Activated effector memory CD4-positive, alpha-beta T cell treated with Interleukin-2 at 50 U/mL for 16 hours (primary cell): ENCODE measurements around the gene ACTR6.
"Not testable (repeated sequence)": the region's sequence is repeated elsewhere in the genome, so short reads cannot be mapped to it uniquely, and the experiment has no call there.

Experiments
- DNase-seq: peaks from one replicate; pipeline ENCODE4 v3.0.0-alpha.2; 2020

ACTR6 gene

DNA sequence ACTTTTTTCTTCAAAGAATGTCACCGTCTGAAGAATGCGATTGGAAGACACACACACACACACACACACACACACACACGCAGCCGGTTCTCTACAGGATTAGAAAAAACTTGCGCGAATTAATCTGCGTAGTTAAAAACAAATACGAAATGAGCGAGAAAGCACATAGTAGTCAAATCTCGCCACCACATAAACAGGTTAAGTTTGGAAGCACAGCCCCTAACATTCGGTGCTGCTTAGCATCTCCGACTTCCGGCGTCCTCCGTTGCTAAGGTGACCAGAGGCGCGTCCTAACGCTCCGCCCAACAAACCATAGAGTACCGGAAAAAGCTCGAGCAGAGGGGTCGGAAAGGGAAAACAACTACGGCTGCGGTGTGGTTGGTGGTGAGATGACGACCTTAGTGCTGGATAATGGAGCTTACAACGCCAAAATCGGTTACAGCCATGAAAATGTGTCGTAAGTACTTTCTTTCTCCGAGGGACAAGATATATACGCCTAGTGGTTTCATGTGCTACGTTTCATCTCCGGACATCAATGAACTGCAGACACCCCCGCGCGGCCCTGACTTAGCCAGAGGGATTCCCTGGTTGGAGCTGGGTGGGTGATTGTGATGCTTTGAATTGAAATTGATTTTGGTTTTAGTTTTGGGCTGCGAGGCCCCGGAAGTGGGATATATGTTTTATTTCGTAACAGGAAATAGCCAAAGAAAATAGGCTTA is at the start of gene ACTR6:
Gene ACTR6, plus strand, starts transcription at position 353 of the 719 bp plus-strand sequence. Its CDS starts 37 bp downstream, at position 390.
- peak; percentile 97 for DNase-seq

DNA sequence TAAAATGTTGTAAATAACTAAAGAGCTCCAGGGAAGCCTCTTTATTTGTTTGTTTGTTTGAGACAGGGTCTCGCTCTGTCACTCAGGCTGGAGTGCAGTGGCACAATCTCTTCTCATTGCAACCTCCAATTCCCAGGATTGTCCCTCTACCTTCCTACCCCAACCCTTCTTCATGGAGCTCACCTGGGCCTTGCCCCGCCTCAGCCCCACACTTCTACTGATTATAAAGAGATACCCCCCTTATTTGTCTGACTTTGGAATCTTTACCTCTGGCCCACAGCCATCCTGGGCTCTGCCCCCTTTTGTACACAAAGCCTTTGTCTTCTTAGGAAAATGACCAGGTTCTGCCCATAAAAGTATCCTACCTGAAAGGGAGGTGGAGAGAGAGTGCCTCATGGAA is 48.8 kb upstream of the ACTR6 start:
- DNase-seq, result no peak

DNA sequence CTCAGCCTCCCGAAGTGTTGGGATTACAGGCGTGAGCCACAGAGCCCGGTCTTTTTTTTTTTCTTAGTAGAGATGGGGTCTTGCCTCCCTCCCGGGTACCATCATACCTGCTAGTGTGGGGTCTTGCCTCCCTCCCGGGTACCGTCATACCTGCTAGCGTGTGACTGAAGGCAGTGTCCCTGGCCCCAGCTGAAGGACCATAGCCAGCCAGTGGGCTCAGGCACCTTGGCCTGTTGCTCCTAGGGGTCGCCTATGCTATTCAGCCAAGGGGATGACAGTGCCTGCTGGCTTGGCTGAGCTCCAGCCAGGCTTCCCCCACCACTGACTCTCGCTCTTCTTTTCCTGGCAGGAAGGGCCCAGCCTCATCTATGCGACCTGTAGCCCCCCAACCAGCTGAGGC is 47.5 kb upstream of the ACTR6 start:
- DNase-seq, result no peak

DNA sequence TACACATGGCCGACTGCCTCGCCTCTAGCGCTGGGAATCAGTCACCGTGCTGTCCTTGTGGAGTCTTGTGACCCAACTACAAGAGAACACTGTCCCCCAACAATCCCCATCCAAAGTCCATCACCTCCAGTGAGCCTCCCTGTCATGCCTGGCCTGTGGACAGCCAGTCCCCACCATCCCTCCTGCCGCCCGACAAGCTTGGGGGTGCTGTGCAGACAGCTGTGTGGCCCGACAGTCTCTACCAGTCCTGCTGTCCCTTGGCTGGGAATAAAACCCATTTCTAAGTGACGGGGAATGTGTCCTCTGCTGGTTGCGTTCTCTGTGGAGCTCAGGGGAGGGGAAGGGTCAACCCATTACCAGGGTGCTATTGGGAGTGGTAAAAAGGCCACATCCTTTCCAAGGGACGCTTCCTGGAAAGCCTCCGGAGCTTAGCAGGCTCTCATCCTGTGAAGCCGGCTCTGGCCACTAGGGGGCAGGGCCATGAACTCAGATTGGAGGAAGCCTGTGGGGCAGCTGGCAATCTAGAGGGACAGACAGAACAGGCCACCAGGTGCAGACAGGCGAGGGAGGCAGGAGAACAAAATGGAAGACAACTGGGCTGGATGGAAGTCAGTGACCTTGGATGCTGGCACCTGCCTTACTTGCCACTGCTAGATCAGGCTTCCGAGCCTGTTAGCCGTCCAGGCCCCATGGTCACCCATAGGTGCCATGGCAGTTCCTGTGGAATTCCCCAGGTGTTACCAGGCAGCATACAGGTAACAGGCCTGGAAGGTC is 46.0 kb upstream of the ACTR6 start:
- peak; percentile 51 for DNase-seq

DNA sequence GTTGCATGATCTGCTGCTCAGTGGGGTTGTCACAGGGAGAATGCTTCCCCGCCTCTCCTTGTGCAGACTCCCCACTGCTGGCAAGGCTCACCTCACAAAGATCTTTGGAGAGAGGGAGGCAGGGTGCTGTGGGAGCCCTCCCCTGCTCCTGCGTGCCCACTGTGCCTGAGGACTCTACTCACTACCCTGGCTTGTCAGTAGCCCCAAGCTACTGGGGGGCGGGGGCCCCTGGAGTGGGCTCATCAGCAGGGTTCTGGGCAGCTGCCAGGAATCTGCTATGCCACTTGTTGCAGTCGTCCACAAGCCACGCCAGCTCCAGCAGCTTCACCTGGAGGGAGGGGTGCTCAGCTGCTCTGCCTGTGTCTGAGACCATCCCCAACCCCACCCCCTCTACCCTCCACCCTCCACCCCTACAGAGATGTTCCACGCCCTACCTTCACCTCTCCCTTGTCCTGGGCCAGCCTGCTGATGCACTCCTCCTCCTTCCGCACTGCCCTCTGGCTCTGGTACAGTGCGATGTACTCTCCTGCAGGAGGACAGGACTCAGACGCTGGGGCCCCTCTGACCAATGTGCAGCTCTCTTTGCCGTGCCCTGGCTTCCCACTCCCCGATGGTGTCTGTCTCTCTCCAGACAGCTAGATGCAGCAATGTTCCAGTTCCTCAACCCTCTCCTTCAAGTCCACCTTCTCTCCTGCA is 43.7 kb upstream of the ACTR6 start:
- no peak for DNase-seq

DNA sequence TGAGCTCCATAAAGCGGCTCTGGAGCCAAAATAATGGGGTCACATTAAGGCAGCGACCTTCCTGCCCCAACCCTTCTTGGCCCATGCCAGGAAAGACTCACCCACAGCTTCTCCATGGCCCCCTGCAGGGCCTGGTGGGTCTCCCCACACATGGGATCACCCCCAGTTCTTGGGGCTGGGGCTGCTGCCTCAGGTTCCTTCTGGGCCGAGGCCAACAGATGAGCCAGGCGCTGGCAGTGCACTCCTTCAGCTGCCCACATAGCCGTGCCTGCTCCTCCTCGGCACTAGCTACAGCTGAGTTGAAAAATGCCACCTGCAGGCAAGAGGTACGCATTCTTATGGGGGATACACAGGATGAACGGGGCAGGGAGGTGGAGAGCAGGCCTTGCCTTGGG is 43.2 kb upstream of the ACTR6 start:
- DNase-seq, result no peak

DNA sequence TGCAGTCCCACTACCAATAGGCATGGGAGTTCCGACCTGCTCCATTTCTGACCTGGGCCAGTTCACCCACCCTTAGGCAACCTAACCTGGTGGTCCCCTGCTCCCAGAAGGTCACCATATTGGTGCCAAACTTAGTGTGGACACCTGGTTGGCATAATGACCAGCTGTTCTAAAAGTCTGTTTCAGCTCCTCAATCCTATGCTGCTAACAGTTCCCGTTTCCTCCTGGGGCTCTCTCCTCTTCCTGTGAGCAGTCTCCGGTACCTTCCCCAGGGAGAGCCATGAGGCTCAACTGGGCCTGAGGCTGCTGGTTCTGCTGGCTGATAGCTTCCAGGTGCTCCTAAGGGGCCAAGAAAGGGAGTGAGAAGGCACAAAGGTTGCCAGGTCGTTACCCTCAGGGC is 42.1 kb upstream of the ACTR6 start:
- DNase-seq, result no peak

DNA sequence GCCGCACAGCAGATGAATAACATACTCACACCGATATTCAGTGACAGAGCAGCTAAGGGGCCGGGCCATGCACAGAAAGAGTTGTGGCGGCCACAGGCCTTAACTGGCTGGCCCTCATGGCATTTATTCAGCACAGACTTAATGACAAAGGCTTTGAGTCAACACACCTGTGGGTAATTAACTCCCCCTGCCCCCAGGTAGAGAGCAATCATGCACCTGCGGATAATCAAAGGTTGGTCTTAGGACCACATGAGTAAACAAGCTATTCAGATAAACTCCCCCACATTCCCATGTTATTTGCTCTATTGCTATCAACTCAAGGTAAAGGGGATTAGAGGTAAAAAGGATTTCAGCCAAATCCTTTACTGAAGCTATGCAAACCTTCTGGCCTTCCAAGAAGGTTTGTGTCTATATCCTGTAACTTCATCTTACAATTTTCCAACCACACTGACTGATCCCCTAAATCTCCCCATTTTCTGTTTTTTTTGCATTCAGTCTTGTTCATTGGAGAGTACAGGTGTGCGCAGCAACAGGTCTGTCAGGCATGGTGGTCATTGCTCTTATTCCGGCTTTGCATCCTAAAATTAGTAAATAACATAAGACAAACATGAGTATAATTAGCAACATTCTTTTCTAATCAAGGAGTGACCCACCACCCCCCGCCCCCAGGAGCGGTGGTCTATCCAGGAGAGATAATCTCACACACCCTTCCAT is 41.1 kb upstream of the ACTR6 start:
- DNase-seq, result no peak

DNA sequence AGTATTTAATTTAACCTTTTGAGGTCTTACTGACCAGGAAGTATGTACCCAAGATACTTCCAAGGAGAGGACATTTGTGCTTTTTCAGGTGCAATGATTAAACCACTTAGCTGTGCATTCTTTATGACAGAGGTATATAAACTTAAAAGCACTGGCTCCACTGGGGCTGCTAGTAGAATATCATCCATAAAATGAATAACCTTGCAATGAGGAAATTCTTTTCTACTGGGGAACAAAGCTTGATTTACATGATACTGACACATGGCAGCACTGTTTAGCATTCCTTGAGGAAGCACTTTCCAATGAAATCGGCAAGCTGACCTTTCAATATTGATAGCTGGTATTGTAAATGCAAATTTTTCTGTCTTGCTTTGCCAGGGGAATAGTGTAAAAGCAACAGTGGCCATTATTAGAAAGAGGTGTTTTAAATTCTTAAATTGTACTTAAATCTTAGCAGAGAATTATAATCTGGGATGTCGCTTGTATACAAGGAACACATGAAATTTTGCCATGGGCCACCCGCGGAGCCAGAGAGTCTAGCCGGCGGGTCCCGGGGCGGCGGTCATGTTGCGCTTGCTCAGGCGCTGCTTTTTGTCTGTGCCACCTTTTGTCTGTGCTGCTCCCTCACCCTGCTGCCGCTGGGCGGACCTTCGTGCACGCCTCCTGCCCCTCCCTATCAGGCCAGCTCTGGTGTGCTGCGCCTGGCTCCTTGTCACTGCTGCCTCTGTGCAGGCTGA is 37.0 kb upstream of the ACTR6 start:
- DNase-seq, result peak; percentile 61

DNA sequence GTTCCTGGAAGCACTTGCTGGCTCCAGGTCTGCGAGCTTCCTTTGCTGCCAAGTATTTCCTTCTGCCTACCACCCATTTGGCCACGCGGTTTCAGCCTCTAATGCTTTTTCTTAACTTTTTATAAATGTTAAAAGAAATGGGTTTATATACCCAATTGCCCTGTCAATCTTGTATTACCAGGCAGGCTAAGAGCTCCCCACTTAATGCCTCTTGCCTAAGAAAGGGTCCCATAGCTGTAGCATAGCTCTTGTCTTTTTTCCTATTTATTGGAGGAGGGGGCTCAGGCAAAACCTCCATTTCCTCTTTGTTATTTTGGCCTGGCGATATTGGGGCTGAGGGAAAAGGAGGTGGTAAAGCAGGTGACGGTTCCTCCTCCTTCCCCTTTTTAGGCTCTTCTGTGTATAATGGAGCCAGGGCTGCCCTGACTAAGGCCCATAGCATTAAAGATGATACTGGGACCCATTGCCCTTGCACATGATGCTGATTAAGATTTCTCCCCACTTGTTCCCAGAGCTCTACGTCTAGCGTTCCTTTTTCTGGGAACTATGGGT is 36.4 kb upstream of the ACTR6 start:
- no peak for DNase-seq

DNA sequence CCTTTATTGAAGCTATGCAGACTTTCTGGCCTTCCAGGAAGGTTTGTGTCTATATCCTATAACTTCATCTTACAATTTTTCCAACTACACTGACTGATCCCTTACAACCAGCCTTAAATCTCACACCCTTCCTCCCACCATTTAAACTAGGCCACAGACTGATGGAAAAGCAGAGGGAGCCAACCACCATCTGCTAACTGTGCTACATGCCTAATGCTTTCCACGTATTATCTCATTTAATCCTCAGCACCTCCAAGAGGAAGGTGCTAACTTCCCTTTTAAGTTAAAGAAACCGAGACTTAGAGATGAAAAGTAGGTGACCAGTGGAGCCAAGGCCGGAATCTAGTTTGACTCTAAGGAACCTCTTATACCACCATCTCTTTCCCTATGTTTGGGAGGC is 35.3 kb upstream of the ACTR6 start:
- no peak for DNase-seq

DNA sequence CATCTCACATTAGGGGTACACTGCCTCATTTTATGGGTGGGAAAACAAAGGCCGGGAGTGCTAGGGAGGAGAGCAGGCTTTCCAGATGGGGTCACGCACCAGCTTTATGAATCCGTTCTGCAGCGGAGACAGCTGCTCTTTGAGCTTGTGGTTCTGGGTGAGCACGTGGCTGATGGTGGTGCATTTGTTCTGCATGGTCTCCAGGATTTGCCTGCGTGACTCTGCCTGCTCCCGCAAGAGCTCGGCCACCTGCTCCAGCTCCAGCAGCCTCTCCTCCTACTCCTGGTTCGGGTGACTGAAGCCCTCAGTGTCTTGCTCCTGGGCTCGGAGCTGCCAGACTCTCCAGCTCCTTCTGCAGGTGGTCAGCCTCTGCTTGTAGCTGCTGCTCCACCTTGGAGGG is 34.4 kb upstream of the ACTR6 start:
- DNase-seq, result no peak

DNA sequence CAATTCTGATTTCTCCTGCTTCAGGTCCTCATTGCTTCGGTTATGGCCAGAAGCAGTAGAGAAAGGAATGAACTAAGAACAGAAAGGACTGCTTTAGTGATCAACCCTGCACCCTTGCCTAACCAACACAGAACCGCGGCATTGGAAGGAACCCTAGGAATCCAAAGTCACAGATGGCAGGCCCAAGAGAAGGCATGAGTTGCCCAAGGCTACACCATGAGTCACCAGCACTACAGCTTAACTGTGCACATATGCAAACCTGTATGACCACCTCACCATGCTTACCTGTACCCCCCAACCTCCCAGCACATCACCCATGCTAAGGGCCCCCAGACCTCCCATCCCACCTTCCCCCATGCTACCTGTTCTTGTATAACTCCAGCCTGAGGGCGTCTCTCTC is 32.1 kb upstream of the ACTR6 start:
- no peak for DNase-seq

DNA sequence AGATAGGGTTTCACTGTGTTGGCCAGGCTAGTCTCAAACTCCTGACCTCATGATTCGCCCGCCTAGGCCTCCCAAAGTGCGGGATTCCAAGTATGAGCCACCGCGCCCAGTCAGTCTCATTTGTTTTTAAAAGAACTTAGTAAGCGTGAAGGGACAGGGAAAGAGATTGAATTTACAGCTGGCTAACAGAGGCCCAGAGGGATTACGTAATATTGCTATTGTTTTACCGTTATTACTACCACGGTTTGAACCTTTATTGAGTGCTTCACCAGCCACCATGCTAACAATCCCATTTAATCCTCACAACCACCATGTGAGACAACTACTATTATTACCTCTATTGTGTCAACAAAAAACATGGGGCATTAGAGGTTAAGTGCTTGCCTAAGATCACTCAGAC is 31.3 kb upstream of the ACTR6 start:
- DNase-seq, result no peak

DNA sequence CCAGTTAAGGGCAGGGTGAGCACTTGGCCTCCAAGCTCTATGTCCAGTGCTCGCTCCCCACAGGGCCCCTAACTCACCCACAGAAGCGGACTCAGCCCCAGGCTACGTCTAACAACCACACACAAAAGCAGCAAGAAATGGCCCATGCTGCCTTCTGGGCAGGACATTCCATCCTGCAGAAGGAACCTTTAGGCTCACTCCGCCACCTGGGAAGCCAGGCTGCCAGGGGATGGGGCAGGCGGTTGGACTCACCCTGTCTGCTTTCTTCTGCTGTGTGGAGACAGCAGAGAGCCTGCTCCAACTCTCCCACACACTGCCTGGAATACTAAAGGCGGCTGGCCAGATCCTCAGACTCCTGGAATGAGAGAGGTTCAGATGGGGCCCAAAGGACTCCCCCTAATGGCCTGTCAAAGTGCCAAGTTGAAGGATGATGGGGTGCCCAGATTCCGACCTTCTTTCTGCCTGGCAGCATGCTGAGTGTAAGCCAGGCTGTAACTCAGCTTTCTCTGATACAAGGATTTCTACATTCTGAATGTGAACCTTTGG is 30.2 kb upstream of the ACTR6 start:
- DNase-seq, result no peak

DNA sequence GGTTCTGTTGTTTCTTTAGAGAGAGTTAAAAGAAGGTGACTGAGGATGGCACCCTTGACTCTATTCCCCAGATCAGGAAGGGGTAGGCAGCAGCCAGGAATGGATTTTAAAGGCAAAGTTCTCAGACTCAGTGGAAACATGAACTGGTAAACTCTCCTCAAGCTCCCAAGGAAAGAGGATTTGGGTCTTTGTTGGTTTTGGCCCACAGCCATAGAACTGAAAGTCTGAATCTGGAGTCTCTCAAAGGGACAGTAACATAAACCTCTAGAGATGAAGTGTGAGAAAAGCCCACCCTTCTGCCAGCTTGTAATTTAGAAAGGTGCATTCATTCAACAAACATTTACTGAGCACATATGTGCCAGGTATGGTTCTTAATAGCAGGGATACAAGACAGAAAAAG is 29.4 kb upstream of the ACTR6 start:
- no peak for DNase-seq

DNA sequence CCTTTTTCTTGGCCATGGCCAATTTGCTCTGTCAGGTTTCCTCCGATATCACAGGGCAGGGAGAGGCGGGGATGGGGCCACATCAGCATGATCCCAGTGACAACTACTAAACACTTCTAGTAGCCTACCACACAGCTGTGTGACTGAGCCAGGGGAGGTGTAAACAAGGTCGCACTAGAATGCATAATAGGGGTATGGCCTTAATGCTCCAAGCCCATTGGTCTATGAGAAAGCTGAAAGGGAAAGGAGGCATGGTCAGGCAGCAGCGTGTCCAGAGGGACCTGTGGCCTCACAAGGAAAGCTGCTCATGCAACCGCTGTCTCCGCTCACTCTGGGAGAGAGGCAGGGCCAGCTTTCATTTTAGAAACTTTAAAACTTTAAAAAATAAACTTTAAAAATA is 27.5 kb upstream of the ACTR6 start:
- no peak for DNase-seq

DNA sequence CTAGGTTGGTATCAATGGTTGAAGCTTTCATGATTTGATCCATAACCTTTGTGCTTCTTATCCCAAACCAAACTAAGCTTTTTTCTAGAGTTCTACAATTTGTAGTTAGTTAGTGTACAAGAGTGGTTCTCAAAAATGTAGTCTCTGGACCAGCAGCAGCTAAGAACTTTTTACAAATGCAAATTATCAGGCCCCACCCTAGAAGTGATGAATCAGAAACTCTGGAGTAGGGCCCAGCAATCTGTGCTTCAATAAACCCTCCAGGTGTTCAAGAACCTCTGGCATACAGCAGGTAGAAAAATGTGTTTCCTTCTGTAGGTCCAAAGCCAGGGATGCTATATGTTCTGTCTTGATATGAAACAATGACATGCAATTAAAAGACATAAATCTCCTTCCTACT is 26.1 kb upstream of the ACTR6 start:
- DNase-seq, result no peak

DNA sequence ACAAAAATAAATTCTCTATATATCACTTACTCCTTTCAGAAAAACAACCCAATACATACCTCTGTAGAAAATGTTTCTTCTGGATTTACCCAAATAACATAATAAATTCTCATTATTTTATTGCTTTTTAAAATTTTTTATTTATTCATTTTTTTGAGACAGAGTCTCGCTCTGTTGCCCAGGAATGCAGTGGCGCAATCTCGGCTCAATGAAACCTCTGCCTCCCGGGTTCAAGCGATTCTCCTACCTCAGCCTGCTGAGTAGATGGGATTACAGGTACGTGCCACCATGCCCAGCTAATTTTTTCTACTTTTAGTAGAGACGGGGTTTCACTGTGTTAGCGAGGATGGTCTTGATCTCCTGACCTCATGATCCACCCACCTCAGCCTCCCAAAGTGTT is 24.1 kb upstream of the ACTR6 start:
- not testable (repeated sequence) for DNase-seq

DNA sequence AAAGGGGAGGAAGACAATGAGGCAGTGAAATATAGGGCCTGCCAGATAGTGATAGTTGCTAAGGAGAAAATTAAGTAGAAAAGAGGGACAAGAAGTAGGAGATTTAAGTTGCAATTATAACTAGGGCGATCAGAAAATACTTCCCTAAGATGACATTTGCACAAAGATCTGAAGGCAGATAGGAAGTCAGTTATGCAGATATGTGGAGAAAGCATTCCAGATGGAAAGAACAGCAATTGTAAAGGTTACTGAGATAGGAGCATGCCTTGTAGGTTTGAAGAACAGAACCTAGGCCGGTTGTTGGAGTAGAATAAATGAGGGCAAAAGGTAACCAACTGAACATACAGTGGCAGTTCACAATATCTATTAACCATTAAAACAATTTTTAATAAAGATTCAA is 21.4 kb upstream of the ACTR6 start:
- no peak for DNase-seq

DNA sequence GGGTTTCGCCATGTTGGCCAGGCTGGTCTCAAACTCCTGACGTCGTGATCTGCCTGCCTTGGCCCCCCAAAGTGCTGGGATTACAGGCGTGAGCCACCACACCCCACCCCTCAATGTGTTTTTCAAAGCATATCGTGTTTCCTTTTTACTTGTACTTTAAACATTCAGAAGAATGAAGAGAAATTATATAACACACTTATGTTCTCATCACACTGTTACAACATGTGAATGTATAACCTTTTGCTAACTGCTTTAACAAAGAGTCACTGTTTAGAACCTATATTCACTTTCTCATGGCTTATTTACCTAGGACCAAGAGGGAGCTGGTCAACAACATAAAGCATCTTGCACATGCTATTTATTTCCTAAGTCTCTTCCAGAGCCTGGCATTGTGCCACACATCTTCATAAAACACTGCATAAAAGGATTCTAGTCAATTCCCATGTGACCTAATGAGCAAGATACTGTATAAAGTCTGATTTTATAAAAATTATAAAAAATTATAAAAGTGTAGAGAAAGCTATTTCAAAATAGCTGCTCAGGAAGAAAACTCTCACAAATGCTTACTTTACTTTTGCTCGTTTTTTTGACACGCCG is 16.0 kb upstream of the ACTR6 start:
- DNase-seq, result no peak
